ENCODE results near the gene PSMD11.

DNA sequence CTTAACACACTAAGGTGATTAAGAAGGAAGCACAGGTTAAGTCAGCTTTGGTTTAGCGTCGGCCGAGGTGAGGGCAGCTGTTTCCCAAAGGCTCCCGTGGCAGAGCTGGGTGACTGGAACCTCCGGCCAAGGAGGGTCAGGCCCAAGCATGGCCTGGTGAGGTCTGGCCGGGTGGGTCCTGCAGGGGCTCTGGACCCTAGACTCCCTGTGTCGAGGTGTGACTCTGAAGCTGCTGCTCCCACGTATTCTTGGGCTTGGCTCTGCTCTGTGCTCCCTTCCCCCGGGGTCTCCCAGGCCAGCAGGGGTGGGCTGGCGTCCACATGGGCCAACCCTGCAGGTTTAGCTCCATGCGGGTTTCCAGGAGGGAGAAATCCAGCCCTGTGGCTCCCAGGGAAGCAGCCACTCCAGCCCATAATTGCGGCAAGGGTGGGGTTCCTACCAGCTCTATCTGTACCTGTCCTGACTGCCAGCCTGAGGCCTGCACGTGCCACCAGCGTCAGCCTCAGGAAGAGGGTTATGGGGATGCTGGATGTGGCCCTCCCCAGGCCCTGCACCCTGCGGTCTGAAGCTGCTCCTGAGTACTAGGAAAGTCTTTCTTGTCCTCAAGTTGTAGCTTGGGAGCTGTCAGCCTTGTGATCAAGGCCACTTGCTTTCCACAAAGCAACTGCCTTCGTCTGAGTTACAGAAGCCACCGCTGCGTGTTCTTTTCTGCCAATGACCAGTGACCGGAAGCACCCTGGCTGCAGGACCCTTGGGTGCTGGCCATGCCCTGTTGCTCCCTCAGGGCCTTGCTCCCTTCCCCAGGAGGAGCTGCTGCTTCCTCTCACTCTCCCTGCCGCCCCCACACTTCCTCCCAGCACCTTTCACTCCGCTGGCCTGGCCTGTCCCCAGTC, 47.3 kb downstream of the PSMD11 start:
- TF ChIP-seq, protein P1, sequence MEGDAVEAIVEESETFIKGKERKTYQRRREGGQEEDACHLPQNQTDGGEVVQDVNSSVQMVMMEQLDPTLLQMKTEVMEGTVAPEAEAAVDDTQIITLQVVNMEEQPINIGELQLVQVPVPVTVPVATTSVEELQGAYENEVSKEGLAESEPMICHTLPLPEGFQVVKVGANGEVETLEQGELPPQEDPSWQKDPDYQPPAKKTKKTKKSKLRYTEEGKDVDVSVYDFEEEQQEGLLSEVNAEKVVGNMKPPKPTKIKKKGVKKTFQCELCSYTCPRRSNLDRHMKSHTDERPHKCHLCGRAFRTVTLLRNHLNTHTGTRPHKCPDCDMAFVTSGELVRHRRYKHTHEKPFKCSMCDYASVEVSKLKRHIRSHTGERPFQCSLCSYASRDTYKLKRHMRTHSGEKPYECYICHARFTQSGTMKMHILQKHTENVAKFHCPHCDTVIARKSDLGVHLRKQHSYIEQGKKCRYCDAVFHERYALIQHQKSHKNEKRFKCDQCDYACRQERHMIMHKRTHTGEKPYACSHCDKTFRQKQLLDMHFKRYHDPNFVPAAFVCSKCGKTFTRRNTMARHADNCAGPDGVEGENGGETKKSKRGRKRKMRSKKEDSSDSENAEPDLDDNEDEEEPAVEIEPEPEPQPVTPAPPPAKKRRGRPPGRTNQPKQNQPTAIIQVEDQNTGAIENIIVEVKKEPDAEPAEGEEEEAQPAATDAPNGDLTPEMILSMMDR (IDR thresholded peaks at IDR 0.05; ENCODE audit: insufficient read depth, low read length, poor library complexity, severe bottlenecking): no peak
- TF ChIP-seq EZH2phosphoT487 (conservative IDR thresholded peaks at IDR 0.05; ENCODE audit: low read length): no peak
